ENCODE measurements around the gene PANK4.

Gene PANK4

GRCh38 chr1:2507744-2508155, 18.6 kb downstream of the PANK4 start:
- Histone ChIP-seq H3K4me1 (ENCODE audit: low read length) (no peaks in the 10 kb centered on the region), H3K27ac (ENCODE audit: low read length) (no peak overlapping the region), H3K36me3 (replicated peaks; ENCODE audit: insufficient read depth, low read length) (0 out of 2 replicates have a peak, but pooled peaks cover 3% of the 10 kb centered on the region), H3K9me2 (replicated peaks; ENCODE audit: insufficient read depth, low read length) (no peaks in the 10 kb centered on the region), H3K27me3 (replicated peaks; ENCODE audit: insufficient read depth, low read length) (peaks cover 4% of the 10 kb centered on the region; the same call in 1 of the 2 replicates), H3F3A (ENCODE audit: insufficient read depth, low read length) (no peaks in the 10 kb centered on the region), H3K4me3 (ENCODE audit: low read length) (no peak overlapping the region), H3K4me2 (ENCODE audit: low read depth, low read length) (no peak overlapping the region), H4K20me1 (ENCODE audit: insufficient read depth, low read length) (no peaks in the 10 kb centered on the region), H2AFZ (ENCODE audit: low read length) (no peak overlapping the region), H3K9me3 (replicated peaks; ENCODE audit: insufficient read depth, low read length) (no peaks in the 10 kb centered on the region), H3K9ac (ENCODE audit: low read length) (no peak overlapping the region), H3K79me2 (ENCODE audit: low read length) (no peaks in the 10 kb centered on the region)
- TF ChIP-seq EZH2 (optimal IDR thresholded peaks at IDR 0.05; ENCODE audit: low read depth, low read length) (no peak), CTCF (IDR thresholded peaks at IDR 0.05; ENCODE audit: low read length) (no peak)
- DNase-seq: no peak

GRCh38 chr1:2506901-2507565, 19.4 kb downstream of the PANK4 start:
- H3K4me1 ChIP-seq (ENCODE audit: low read length): no peaks in the 10 kb centered on the region

GRCh38 chr1:2506007-2506860, 20.2 kb downstream of the PANK4 start:
- no peak overlapping the region for H2AFZ ChIP-seq (ENCODE audit: low read length)
- H3K4me1 ChIP-seq (ENCODE audit: low read length): no peaks in the 10 kb centered on the region
- peaks cover 17% of the 10 kb centered on the region for H3K27me3 ChIP-seq (replicated peaks; ENCODE audit: insufficient read depth, low read length)
- DNase-seq: no peak
- H3K9ac ChIP-seq (ENCODE audit: low read length): no peak overlapping the region
- no peaks in the 10 kb centered on the region for H3K79me2 ChIP-seq (ENCODE audit: low read length)
- no peak overlapping the region for H3K4me2 ChIP-seq (ENCODE audit: low read depth, low read length)
- H3K9me3 ChIP-seq (replicated peaks; ENCODE audit: insufficient read depth, low read length): no peaks in the 10 kb centered on the region
- H4K20me1 ChIP-seq (ENCODE audit: insufficient read depth, low read length): no peaks in the 10 kb centered on the region
- no peaks in the 10 kb centered on the region for H3K36me3 ChIP-seq (replicated peaks; ENCODE audit: insufficient read depth, low read length)
- H3K27ac ChIP-seq (ENCODE audit: low read length): no peak overlapping the region
- TF ChIP-seq EZH2phosphoT487 (IDR thresholded peaks at IDR 0.05; ENCODE audit: low read length) (no peak), EZH2 (optimal IDR thresholded peaks at IDR 0.05; ENCODE audit: low read depth, low read length) (no peak), CTCF (IDR thresholded peaks at IDR 0.05; ENCODE audit: low read length) (no peak)
- H3K9me2 ChIP-seq (replicated peaks; ENCODE audit: insufficient read depth, low read length): no peaks in the 10 kb centered on the region
- no peak overlapping the region for H3K4me3 ChIP-seq (ENCODE audit: low read length)
- H3F3A ChIP-seq (ENCODE audit: insufficient read depth, low read length): no peaks in the 10 kb centered on the region

More at GRCh38 chr1:2506901-2507565, 19.4 kb downstream of the PANK4 start:
- TF ChIP-seq EZH2 (optimal IDR thresholded peaks at IDR 0.05; ENCODE audit: low read depth, low read length) (no peak), CTCF (IDR thresholded peaks at IDR 0.05; ENCODE audit: low read length) (no peak), EZH2phosphoT487 (IDR thresholded peaks at IDR 0.05; ENCODE audit: low read length) (no peak)
- Histone ChIP-seq H3F3A (ENCODE audit: insufficient read depth, low read length) (no peaks in the 10 kb centered on the region), H3K79me2 (ENCODE audit: low read length) (no peaks in the 10 kb centered on the region), H3K4me2 (ENCODE audit: low read depth, low read length) (no peak overlapping the region), H3K36me3 (replicated peaks; ENCODE audit: insufficient read depth, low read length) (0 out of 2 replicates have a peak, but pooled peaks cover 3% of the 10 kb centered on the region), H2AFZ (ENCODE audit: low read length) (no peak overlapping the region), H3K4me3 (ENCODE audit: low read length) (no peak overlapping the region), H3K9ac (ENCODE audit: low read length) (no peak overlapping the region), H4K20me1 (ENCODE audit: insufficient read depth, low read length) (no peaks in the 10 kb centered on the region), H3K27ac (ENCODE audit: low read length) (no peak overlapping the region), H3K9me3 (replicated peaks; ENCODE audit: insufficient read depth, low read length) (no peaks in the 10 kb centered on the region), H3K9me2 (replicated peaks; ENCODE audit: insufficient read depth, low read length) (no peaks in the 10 kb centered on the region), H3K27me3 (replicated peaks; ENCODE audit: insufficient read depth, low read length) (peaks cover 10% of the 10 kb centered on the region)
- no peak for DNase-seq

Measured in MM.1S (cell line).